D721Med (cell line): ENCODE results near the gene ARL16.

Experiments used
- DNase-seq: peaks from one replicate; pipeline ENCODE4 v3.0.0; 2011; ENCODE audit warnings: low spot score; ENCODE audit not compliant: insufficient read length
- FAIRE-seq: peaks from 2 replicates; lab custom pipeline; 2011; peaks lifted over from hg19 to GRCh38; lab: Jason Lieb, UNC
- TF ChIP-seq, protein P1 (sequence below): IDR thresholded peaks from 2 replicates; pipeline ENCODE4 v1.5.1; 2012; ENCODE audit warnings: mild to moderate bottlenecking, control low read depth; ENCODE audit not compliant: insufficient read depth; ENCODE audit errors: missing control alignments

The ARL16 gene

DNA sequence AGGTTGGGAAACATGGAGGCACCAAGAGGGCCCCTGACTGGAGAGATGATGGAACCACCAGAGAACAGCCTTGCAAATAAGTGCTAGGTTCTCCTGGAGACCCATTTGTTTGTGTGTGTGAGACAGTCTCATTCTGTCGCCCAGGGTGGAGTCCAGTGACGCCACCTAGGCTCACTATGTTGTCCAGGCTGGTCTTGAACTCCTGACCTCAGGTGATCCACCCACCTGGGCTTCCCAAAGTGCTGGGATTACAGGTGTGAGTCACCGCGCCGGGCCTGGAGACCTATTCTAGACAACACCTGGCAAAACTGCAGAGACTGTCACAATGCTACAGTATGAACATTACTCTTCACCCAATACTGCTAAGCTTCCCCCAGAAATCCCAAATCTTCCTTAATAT, 48.2 kb downstream of the ARL16 start:
- no peak for DNase-seq
- TF ChIP-seq, protein P1, sequence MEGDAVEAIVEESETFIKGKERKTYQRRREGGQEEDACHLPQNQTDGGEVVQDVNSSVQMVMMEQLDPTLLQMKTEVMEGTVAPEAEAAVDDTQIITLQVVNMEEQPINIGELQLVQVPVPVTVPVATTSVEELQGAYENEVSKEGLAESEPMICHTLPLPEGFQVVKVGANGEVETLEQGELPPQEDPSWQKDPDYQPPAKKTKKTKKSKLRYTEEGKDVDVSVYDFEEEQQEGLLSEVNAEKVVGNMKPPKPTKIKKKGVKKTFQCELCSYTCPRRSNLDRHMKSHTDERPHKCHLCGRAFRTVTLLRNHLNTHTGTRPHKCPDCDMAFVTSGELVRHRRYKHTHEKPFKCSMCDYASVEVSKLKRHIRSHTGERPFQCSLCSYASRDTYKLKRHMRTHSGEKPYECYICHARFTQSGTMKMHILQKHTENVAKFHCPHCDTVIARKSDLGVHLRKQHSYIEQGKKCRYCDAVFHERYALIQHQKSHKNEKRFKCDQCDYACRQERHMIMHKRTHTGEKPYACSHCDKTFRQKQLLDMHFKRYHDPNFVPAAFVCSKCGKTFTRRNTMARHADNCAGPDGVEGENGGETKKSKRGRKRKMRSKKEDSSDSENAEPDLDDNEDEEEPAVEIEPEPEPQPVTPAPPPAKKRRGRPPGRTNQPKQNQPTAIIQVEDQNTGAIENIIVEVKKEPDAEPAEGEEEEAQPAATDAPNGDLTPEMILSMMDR, result no peak
- no peak for FAIRE-seq

DNA sequence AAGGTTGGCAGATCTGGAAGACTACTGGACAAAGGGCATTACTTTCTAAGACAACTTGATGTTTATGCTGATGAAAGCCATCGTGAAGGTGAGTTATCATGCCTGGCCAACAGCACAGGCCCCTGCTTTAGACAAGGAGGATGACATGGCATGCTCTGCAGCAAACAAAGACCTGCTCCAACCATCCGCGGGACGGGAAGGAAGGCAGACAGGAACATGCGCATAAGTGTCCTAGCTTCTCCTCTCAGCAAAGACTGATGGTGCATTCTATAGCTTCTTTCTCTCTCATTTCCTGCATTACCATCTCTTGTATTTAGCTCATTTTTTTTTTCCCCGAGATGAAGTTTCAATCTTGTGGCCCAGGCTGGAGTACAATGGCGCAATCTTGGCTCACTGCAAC, 52.1 kb downstream of the ARL16 start:
- DNase-seq (no peak), FAIRE-seq (no peak)
- TF ChIP-seq, protein P1, result no peak
